Tibial nerve (tissue), 3 donors: ENCODE data around the gene DNMT3A.

Source experiments
- POLR2A ChIP-seq, 2 donors: fragments of 450-650 bp; IDR thresholded peaks; one replicate each; pipeline ENCODE4 v1.6.1; 2017; ENCODE audit warnings: antibody characterized with exemption in 2 of 2, mild to moderate bottlenecking in 2 of 2, moderate library complexity in 2 of 2
- TF ChIP-seq, protein P1 (sequence below), 5 experiments: fragments of 200-600 bp in 3 of 5; fragments of 450-650 bp in 2 of 5; sonication (generic) in 3 of 5; IDR thresholded peaks; one replicate each; pipeline ENCODE4 v1.5.1; 2016 to 2019; ENCODE audit warnings: antibody characterized with exemption in 5 of 5, mild to moderate bottlenecking in 3 of 5, moderate library complexity in 2 of 5

DNA sequence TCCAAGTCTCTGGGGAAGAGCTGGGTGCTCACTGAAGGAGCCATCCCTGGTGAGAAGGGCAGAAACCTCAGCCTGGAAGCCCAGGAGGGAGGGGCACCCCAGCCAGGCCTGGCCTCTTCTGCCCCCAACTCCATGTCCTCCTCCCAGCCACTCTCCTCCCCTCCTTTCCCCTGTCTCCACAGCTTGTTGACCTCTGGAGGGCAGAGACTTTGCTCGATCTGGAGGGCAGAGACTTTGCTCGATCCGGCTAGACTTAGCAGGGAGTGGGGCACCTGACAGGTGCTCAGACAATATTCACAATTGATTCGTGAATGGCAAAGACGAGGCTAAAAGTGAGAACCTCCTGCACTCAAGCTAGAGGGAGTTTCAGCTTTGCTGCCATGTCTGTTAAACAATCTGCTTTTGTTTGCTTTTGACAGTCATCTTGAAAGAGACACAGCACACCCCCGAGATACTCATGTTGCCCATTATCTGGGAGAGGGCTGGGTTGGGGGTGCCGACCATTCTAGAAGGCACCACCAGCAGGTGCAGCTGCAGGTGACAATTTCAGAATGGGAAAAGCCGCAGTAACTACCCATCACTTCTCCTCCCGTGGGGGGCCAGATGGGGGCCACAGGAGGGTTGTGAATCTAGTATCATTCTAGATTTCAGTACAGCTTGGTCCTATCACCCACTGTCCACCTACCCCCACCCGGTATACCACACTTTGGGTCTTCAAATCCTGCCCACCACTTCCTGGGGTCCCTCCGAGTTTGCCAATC lies 54.8 kb downstream of the DNMT3A start:
- TF ChIP-seq POLR2A (IDR thresholded peaks at IDR 0.05): no peak
- TF ChIP-seq, protein P1, sequence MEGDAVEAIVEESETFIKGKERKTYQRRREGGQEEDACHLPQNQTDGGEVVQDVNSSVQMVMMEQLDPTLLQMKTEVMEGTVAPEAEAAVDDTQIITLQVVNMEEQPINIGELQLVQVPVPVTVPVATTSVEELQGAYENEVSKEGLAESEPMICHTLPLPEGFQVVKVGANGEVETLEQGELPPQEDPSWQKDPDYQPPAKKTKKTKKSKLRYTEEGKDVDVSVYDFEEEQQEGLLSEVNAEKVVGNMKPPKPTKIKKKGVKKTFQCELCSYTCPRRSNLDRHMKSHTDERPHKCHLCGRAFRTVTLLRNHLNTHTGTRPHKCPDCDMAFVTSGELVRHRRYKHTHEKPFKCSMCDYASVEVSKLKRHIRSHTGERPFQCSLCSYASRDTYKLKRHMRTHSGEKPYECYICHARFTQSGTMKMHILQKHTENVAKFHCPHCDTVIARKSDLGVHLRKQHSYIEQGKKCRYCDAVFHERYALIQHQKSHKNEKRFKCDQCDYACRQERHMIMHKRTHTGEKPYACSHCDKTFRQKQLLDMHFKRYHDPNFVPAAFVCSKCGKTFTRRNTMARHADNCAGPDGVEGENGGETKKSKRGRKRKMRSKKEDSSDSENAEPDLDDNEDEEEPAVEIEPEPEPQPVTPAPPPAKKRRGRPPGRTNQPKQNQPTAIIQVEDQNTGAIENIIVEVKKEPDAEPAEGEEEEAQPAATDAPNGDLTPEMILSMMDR (IDR thresholded peaks at IDR 0.05): no peak
